Renal pelvis (tissue), 4 donors: ENCODE results near the gene DPP8. TPM values are rescaled to one million over a fixed set of nuclear protein-coding genes. Genes with fewer than 3 reads are reported as not detected.

Source experiments
- DNase-seq: peaks from one replicate; pipeline ENCODE4 v3.0.0-alpha.2; 2013
- polyA plus RNA-seq, 3 donors: library from polyadenylated mRNA; unstranded; fragments of 120-200 nt; gene quantifications; one replicate each; pipeline ENCODE4 v1.2.1, GENCODE V29; 2013; ENCODE audit not compliant: insufficient read length in 3 of 3

The DPP8 gene
- polyA plus RNA-seq, 3 donors: 23.4 to 37.1 (median 33.7) TPM

GRCh38 chr15:65434201-65434600 lies 83.3 kb downstream of the DPP8 start:
- DNase-seq: no peak

GRCh38 chr15:65431731-65432130 lies 85.8 kb downstream of the DPP8 start:
- no peak for DNase-seq

- no peak for DNase-seq
Measured at GRCh38 chr15:65426216-65426853, 91.2 kb downstream of the DPP8 start.

GRCh38 chr15:65424683-65425082 lies 92.8 kb downstream of the DPP8 start:
- no peak for DNase-seq

DNA sequence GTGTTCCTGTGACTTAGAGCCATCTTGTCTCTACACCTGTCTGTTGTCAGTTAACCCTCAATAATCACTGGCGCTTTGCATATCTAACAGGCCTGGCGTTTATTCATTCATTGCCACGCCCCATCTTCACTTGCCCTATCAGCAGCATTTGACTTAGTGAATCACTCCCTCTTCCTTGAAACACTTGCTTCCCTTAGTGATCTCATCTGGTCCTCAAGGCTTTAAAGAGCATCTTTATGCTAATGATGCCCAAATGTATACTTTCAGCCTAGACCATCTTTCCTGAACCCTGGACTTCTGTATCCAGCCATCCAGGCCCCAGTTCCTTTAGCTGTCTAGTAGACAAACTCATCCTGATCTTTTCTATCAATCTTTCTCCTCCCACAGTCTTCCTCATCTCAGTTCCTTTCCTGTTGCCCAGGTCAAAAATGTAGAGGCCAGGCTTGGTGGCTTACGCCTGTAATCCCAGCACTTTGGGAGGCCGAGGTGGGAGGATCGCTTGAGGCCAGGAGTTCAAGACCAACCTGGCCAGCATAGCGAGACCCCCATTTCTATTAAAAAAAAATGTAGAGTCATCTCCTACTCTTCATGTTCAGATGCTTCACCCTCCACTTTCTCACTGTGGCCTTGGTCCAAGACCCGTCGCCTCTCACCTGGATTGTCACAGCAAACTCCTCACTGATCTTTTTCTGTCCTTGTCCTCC lies 93.4 kb downstream of the DPP8 start:
- DNase-seq: no peak

- no peak for DNase-seq
Measured at GRCh38 chr15:65423150-65423975, 94.1 kb downstream of the DPP8 start.

DNA sequence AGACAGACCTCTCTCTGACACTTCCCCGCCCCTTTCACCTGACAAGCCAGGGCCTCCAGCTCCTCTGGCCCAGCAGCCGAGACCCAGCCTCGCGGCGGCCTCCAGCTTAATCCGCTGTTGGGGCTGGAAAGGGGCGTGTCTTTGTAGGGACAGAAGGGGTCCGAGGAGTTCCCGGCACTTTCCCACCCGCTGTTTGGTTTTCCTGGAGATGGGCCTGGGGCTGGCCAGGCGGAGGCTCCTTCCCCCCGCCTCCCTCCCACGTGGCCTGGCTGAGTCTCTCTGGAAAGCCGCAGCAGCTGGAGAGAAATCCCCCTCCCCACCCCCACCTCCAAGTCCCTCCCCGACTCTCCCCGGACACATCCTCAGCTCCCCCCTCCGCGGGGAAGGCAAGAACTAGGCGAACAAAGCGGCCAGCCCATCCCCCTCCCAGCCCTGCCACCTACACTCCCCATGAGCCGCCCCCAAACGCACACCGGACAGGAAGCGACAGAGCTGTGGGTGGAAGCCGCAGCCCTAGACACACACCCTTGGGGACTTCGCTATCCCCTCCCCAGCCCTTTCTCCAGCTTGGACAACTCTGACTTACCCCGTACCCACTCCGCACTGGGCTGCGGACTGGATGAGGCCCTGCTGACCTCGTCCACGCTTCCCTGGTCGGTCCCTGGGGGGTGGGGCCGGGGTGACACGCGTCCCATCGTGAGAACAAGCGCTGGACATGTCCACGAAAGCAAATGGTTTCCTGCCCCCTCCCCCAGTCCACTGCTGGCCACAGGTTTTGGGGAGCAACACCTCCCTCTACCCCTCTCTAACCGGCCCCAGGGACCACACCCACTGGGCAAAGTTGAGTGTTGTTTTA lies 95.9 kb downstream of the DPP8 start:
- DNase-seq: peak; percentile 83

- no peak for DNase-seq
Measured at GRCh38 chr15:65420975-65421359, 96.5 kb downstream of the DPP8 start.

DNA sequence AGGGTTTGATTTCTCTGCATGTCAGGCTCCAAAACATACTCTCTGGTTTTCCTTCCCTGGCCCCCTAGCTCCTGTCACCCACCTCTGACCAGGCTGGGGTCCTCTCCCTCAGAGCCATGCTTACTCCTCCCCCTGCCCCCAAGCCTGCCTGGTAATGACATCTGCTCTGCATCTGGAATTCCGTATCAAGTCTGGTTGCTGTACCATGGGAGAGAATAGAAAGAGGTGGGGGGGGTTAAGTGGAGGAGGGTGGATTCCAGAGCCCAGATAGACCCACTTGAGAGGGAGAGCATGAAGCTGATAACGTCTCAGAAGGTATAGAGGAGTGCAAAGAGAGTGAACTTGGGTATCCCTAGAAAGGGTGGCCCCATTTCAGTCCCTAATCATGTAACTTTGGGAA lies 98.9 kb downstream of the DPP8 start:
- DNase-seq: no peak

- DNase-seq: no peak
Measured at GRCh38 chr15:65416845-65417416, 100.6 kb downstream of the DPP8 start.

DNA sequence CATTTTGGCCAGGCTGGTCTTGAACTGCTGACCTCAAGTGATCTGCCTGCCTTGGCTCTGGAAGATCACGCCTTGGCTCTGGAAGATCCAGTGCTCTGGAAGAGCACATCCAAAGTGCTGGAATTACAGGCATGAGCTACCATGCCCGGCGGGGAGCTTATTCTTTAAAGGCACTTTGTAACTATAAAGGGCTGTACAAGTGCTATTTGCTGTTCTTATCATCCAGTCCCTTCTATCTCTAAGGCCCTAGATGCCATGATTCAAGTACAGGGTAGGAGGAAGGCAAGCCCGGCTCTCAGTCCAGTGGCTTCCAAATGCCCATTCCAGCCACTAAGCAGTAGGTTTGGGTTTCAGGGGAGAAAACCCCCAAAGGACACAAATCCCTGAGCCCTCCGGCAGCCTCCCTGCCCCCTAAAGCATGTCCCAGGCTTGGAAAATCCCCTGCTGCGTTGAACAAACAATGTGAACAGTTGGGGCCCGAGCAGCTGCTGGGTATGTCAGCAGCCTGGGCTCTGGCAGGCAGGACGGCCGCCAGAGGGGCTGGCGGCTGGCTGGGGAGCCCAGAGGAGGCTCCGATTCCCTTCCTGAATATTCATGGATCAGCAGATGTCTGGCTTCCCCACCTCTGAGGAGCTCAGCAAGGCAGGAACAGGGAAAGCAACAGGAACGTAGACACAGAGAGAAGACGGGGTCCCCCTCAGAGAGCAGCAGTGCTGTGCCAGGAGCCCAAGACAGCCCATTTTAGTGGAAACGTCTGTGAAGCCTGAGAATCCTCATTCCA lies 102.5 kb downstream of the DPP8 start:
- no peak for DNase-seq

- DNase-seq: no peak
Measured at GRCh38 chr15:65413760-65414144, 103.7 kb downstream of the DPP8 start.

- DNase-seq: no peak
Measured at GRCh38 chr15:65413051-65413759, 104.3 kb downstream of the DPP8 start.

DNA sequence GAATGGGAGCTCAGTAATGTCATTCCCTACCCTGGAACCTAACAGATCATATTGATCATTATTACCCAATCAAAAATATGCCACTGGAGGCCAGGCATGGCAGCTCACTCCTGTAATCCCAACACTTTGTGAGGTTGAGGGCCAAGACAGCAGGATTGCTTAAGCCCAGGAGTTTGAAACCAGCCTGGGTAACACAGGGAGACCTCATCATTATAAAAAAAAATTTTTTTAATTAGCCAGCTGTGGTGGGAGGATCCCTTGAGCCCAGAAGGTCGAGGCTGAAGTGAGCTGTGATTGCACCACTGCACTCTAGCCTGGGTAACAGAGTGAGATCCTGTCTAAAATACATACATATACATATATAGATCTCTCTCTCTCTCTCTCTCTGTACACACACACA lies 104.9 kb downstream of the DPP8 start:
- no peak for DNase-seq

DNA sequence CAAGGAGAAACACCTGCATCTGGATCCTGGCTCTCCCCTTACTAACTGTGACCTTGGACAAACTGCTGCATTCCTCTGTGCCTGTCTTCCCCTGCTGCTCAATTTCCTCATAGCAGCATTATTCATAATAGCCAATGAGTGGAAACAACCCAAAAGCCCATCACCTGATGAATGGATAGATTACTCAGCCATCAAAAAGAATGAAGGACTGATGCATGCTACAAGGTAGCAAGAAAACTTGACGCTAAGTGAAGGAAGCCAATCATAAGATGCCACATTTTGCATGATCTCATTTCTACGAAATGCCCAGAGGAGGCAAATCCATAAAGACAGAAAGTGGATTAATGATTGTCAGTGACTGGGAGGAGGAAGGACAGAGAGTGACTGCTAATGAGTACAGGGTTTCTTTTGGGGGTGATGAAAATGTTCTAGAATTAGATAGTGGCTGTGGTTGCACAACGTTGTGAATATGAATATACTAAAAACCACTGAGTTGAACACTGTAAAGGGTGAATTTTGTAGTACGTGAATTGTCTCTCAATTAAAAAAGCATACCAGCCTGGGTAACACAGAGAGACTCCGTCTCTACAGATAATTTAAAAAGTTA lies 105.9 kb downstream of the DPP8 start:
- DNase-seq: no peak

- no peak for DNase-seq
Measured at GRCh38 chr15:65410972-65411371, 106.5 kb downstream of the DPP8 start.

DNA sequence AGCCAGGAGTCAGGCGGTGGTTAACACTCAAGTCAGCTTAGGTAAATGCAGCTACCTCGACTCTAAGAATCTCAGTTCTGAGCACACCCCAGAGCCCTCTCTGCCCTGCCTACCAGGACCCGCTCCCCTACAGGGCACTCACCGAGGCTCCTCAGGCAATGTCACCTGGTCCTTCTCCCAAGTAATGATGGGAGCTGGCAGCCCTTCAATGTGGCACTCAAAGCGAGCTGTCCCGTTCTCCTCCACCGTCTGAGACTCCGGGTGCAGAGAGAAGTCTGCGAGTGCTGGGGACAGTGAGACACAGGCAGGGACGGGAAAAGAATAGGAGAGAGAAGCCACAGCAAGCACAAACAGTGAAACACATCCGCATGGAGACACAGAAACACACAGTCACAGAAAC lies 107.5 kb downstream of the DPP8 start:
- no peak for DNase-seq

GRCh38 chr15:65409036-65409631 lies 108.4 kb downstream of the DPP8 start:
- no peak for DNase-seq

GRCh38 chr15:65408324-65409035 lies 109.0 kb downstream of the DPP8 start:
- no peak for DNase-seq
